SK-N-SH treated with all-trans-retinoic acid at 6 μM for 48 hours (cell line): ENCODE results near the gene LCTL.

Experiments
- ATAC-seq: fragments of 200-7000 bp; cut with Tn5 transposase; 3 replicates; pipeline ENCODE4 v1.9.1; 2020; ENCODE audit warnings: mild to moderate bottlenecking, moderate library complexity
- ARNTL ChIP-seq: fragments of 450-650 bp; formaldehyde crosslinking; IDR thresholded peaks from 2 replicates; pipeline ENCODE4 v1.5.0; 2020; ENCODE audit warnings: low read depth, mild to moderate bottlenecking, moderate library complexity, borderline replicate concordance
- BACH2 ChIP-seq: fragments of 250-450 bp; sonication (Bioruptor Pico); IDR thresholded peaks from 2 replicates; pipeline ENCODE4 v1.9.0; 2021; ENCODE audit warnings: mild to moderate bottlenecking, borderline replicate concordance
- CREB5 ChIP-seq: fragments of 250-450 bp; sonication (Bioruptor Pico); IDR thresholded peaks from 2 replicates; pipeline ENCODE4 v1.5.1; 2020; ENCODE audit warnings: low read depth, mild to moderate bottlenecking, moderate library complexity
- CSDC2 ChIP-seq: fragments of 250-450 bp; sonication (Bioruptor Pico); IDR thresholded peaks from 2 replicates; pipeline ENCODE4 v1.5.0; 2020; ENCODE audit warnings: mild to moderate bottlenecking, moderate library complexity
- CSRNP3 ChIP-seq: fragments of 250-450 bp; sonication (Bioruptor Pico); IDR thresholded peaks from 2 replicates; pipeline ENCODE4 v1.5.1; 2021; ENCODE audit warnings: mild to moderate bottlenecking, moderate library complexity
- ESRRG ChIP-seq: fragments of 250-450 bp; sonication (Bioruptor Pico); IDR thresholded peaks from 2 replicates; pipeline ENCODE4 v1.6.1; 2021; ENCODE audit warnings: mild to moderate bottlenecking
- ISL1 ChIP-seq: fragments of 250-450 bp; sonication (Bioruptor Pico); IDR thresholded peaks from 2 replicates; pipeline ENCODE4 v2.1.2; 2022; ENCODE audit warnings: mild to moderate bottlenecking, moderate library complexity
- OSR1 ChIP-seq: fragments of 250-450 bp; sonication (Bioruptor Pico); IDR thresholded peaks from 2 replicates; pipeline ENCODE4 v1.8.0; 2022; ENCODE audit warnings: moderate library complexity, mild to moderate bottlenecking, inconsistent platforms
- PATZ1 ChIP-seq: fragments of 250-450 bp; sonication (Bioruptor Pico); IDR thresholded peaks from 2 replicates; pipeline ENCODE4 v1.8.0; 2020; ENCODE audit warnings: mild to moderate bottlenecking, moderate library complexity, borderline replicate concordance
- POU6F1 ChIP-seq: fragments of 250-450 bp; sonication (Bioruptor Pico); IDR thresholded peaks from 2 replicates; pipeline ENCODE4 v1.8.0; 2021; ENCODE audit warnings: low read depth, mild to moderate bottlenecking, moderate library complexity, borderline replicate concordance
- PPARA ChIP-seq: fragments of 250-450 bp; sonication (Bioruptor Pico); IDR thresholded peaks from 2 replicates; pipeline ENCODE4 v1.5.0; 2020; ENCODE audit warnings: mild to moderate bottlenecking, borderline replicate concordance
- RARB ChIP-seq: fragments of 250-450 bp; sonication (Bioruptor Pico); IDR thresholded peaks from 2 replicates; pipeline ENCODE4 v1.8.0; 2021; ENCODE audit warnings: mild to moderate bottlenecking, moderate library complexity
- SNAI2 ChIP-seq: fragments of 250-450 bp; sonication (Bioruptor Pico); IDR thresholded peaks from 2 replicates; pipeline ENCODE4 v1.5.0; 2020; ENCODE audit warnings: mild to moderate bottlenecking, moderate library complexity
- TCF4 ChIP-seq: fragments of 250-450 bp; sonication (Bioruptor Pico); IDR thresholded peaks from 2 replicates; pipeline ENCODE4 v1.8.0; 2021; ENCODE audit warnings: mild to moderate bottlenecking, moderate library complexity, borderline replicate concordance
- TOX ChIP-seq: fragments of 250-450 bp; sonication (Bioruptor Pico); IDR thresholded peaks from 2 replicates; pipeline ENCODE4 v1.8.0; 2021; ENCODE audit warnings: mild to moderate bottlenecking, moderate library complexity, borderline replicate concordance
- ZFP3 ChIP-seq: fragments of 250-450 bp; sonication (Bioruptor Pico); IDR thresholded peaks from 2 replicates; pipeline ENCODE4 v1.5.0; 2020; ENCODE audit warnings: mild to moderate bottlenecking, moderate library complexity
- ZFP30 ChIP-seq: fragments of 450-650 bp; formaldehyde crosslinking; IDR thresholded peaks from 2 replicates; pipeline ENCODE4 v1.5.0; 2022; ENCODE audit warnings: mild to moderate bottlenecking, moderate library complexity
- ZNF565 ChIP-seq: fragments of 450-650 bp; formaldehyde crosslinking; conservative IDR thresholded peaks from 2 replicates; pipeline ENCODE4 v1.5.0; 2020; ENCODE audit warnings: low read depth, mild to moderate bottlenecking, moderate library complexity
- ZNF70 ChIP-seq: fragments of 450-650 bp; formaldehyde crosslinking; IDR thresholded peaks from 2 replicates; pipeline ENCODE4 v1.5.0; 2020; ENCODE audit warnings: mild to moderate bottlenecking, moderate library complexity

Gene LCTL

GRCh38 chr15:66601521-66601920, 35.7 kb upstream of the LCTL start (continued):
- TF ChIP-seq TOX, result no peak

- no peak for ATAC-seq
- no peak for TF ChIP-seq PPARA (CRISPR knock-in tag)
- TF ChIP-seq ZFP3 (CRISPR knock-in tag), result no peak
- no peak for TF ChIP-seq SNAI2 (CRISPR knock-in tag)
- no peak for TF ChIP-seq CSRNP3 (CRISPR knock-in tag)
- no peak for TF ChIP-seq ESRRG (CRISPR knock-in tag)
- no peak for TF ChIP-seq ZNF565 (CRISPR knock-in tag)
- TF ChIP-seq PATZ1, result no peak
- no peak for TF ChIP-seq CREB5 (CRISPR knock-in tag)
- TF ChIP-seq CSDC2 (CRISPR knock-in tag), result no peak
- no peak for TF ChIP-seq RARB (CRISPR knock-in tag)
- TF ChIP-seq, all 23 proteins: peak for 0
These were observed 34.4 kb upstream of the LCTL start for GRCh38 chr15:66600240-66600627.

GRCh38 chr15:66599536-66600239, 33.9 kb upstream of the LCTL start:
- TF ChIP-seq TCF4 (CRISPR knock-in tag), result no peak
- TF ChIP-seq ZFP30 (CRISPR knock-in tag), result no peak
- no peak for TF ChIP-seq ISL1 (CRISPR knock-in tag)
- no peak for TF ChIP-seq ZNF70 (CRISPR knock-in tag)
- no peak for TF ChIP-seq PATZ1
- no peak for TF ChIP-seq SNAI2 (CRISPR knock-in tag)
- ATAC-seq, result no peak

- TF ChIP-seq ESRRG (CRISPR knock-in tag) (no peak), PATZ1 (no peak), ZFP30 (CRISPR knock-in tag) (no peak), ZFP3 (CRISPR knock-in tag) (no peak), BACH2 (no peak), ISL1 (CRISPR knock-in tag) (no peak), ZNF565 (CRISPR knock-in tag) (no peak), ARNTL (CRISPR knock-in tag) (no peak), CSRNP3 (CRISPR knock-in tag) (no peak), OSR1 (CRISPR knock-in tag) (no peak), POU6F1 (CRISPR knock-in tag) (no peak), SNAI2 (CRISPR knock-in tag) (no peak)
- ATAC-seq, result no peak
These were observed 32.5 kb upstream of the LCTL start for GRCh38 chr15:66598095-66598815.
